ENCODE data around the gene PRRC2A. TPM values are rescaled to one million over a fixed set of nuclear protein-coding genes. Genes with fewer than 3 reads are reported as not detected.
"Not testable (repeated sequence)": the region's sequence is repeated elsewhere in the genome, so short reads cannot be mapped to it uniquely, and the experiment has no call there.

Gene PRRC2A
- total RNA-seq, 1 donor from 2014 or later: 30.6 TPM

- no peak for FAIRE-seq
Measured at GRCh38 chr6:31585491-31585890, 35.0 kb upstream of the PRRC2A start.

GRCh38 chr6:31586008-31586407 is 34.5 kb upstream of the PRRC2A start, which contains the start of gene LST1:
Gene LST1 (plus strand): TSS chr6:31586277. CDS start chr6:31587300, 1,023 bp downstream.
- DNase-seq (ENCODE audit: low spot score in 2 of 2) (no peak), FAIRE-seq (no peak)

More at GRCh38 chr6:31585491-31585890, 35.0 kb upstream of the PRRC2A start:
- no peak for DNase-seq (ENCODE audit: low spot score in 2 of 2)

GRCh38 chr6:31586599-31587281 is 33.8 kb upstream of the PRRC2A start:
- no peak for FAIRE-seq
- DNase-seq (ENCODE audit: low spot score in 2 of 2): peak in 1 of 2 donors; percentile 8

GRCh38 chr6:31587791-31588777 is 32.4 kb upstream of the PRRC2A start:
- FAIRE-seq (no peak), DNase-seq (ENCODE audit: low spot score in 2 of 2) (no peak)

- DNase-seq (ENCODE audit: low spot score in 2 of 2): no peak
- no peak for FAIRE-seq
Measured at GRCh38 chr6:31588871-31589650, 31.5 kb upstream of the PRRC2A start.

- FAIRE-seq; DNase-seq (ENCODE audit: low spot score in 2 of 2): not testable (repeated sequence)
Measured at GRCh38 chr6:31590691-31591090, 29.8 kb upstream of the PRRC2A start.

GRCh38 chr6:31592396-31592771 is 28.1 kb upstream of the PRRC2A start:
- DNase-seq (ENCODE audit: low spot score in 2 of 2): no peak
- FAIRE-seq: no peak

GRCh38 chr6:31597006-31597405 is 23.5 kb upstream of the PRRC2A start:
- FAIRE-seq: no peak
- DNase-seq (ENCODE audit: low spot score in 2 of 2): no peak

GRCh38 chr6:31607317-31607716 is 13.2 kb upstream of the PRRC2A start:
- FAIRE-seq: no peak

GRCh38 chr6:31609519-31610406 is 10.8 kb upstream of the PRRC2A start:
- DNase-seq (ENCODE audit: low spot score in 2 of 2): no peak
- no peak for FAIRE-seq

More at GRCh38 chr6:31607317-31607716, 13.2 kb upstream of the PRRC2A start:
- DNase-seq (ENCODE audit: low spot score in 2 of 2): no peak

- no peak for FAIRE-seq
- DNase-seq (ENCODE audit: low spot score in 2 of 2): no peak
Measured at GRCh38 chr6:31610968-31611367, 9.5 kb upstream of the PRRC2A start.

GRCh38 chr6:31614075-31614619 is 6.4 kb upstream of the PRRC2A start:
- FAIRE-seq: no peak
- DNase-seq (ENCODE audit: low spot score in 2 of 2): no peak

- FAIRE-seq: no peak
- DNase-seq (ENCODE audit: low spot score in 2 of 2): no peak
Measured at GRCh38 chr6:31614684-31615578, 5.6 kb upstream of the PRRC2A start, which contains the start of gene AIF1. Gene AIF1 (plus strand): TSS chr6:31615234. CDS start chr6:31615330, 96 bp downstream.

GRCh38 chr6:31615748-31616147 is 4.8 kb upstream of the PRRC2A start:
- FAIRE-seq (no peak), DNase-seq (ENCODE audit: low spot score in 2 of 2) (no peak)

GRCh38 chr6:31617010-31617409 is 3.5 kb upstream of the PRRC2A start:
- FAIRE-seq: no peak

GRCh38 chr6:31619805-31620585 is 520 bp upstream of the PRRC2A start:
- FAIRE-seq (peak; percentile 48), DNase-seq (ENCODE audit: low spot score in 2 of 2) (peak; percentile 79 to 91)

More at GRCh38 chr6:31617010-31617409, 3.5 kb upstream of the PRRC2A start:
- no peak for DNase-seq (ENCODE audit: low spot score in 2 of 2)

- DNase-seq (ENCODE audit: low spot score in 2 of 2) (no peak), FAIRE-seq (no peak)
Measured at GRCh38 chr6:31621320-31621939, 915 bp downstream of the PRRC2A start.

Data from frontal cortex (tissue), 4 donors.